Lower leg skin (tissue), 4 donors: Measurements from ENCODE around the gene VPS18. TPM values are rescaled to one million over a fixed set of nuclear protein-coding genes. Genes with fewer than 3 reads are reported as not detected.

ENCODE experiments used
- DNase-seq, 2 donors: peaks; one replicate each; pipeline ENCODE4 v3.0.0-alpha.2; 2019; ENCODE audit warnings: low spot score in 2 of 2
- H3K4me3 ChIP-seq: fragments of 200-600 bp; sonication (generic); 2 replicates; pipeline ENCODE4 v1.5.1; 2017; ENCODE audit warnings: mild to moderate bottlenecking, low read depth; ENCODE audit not compliant: poor library complexity, severe bottlenecking
- POLR2A ChIP-seq, 2 donors: fragments of 450-650 bp; IDR thresholded peaks; one replicate each; pipeline ENCODE4 v1.6.1; 2016 to 2017; ENCODE audit warnings: antibody characterized with exemption in 2 of 2, mild to moderate bottlenecking in 1 of 2, moderate library complexity in 1 of 2
- WGBS, 2 donors: methylation state at CpG; one replicate each; pipeline ENCODE4 v1.1.5; 2018; 5-methylcytosine and 5-hydroxymethylcytosine counted together
- intact Hi-C: fragments of 100-400 bp; cut with DNase I; formaldehyde crosslinking; loops from one replicate; pipeline ENCODE4 v1.15.0; 2023; ENCODE audit warnings: low total_unique reads
- total RNA-seq, 4 donors: library from RNA; depleted of rRNA; stranded (reverse); fragments of >200 nt; gene quantifications; one replicate each; pipeline ENCODE4 v1.1.0, GENCODE V29; 2016
- TF ChIP-seq, protein P1 (sequence below), 3 donors: fragments of 450-650 bp; IDR thresholded peaks; one replicate each; pipeline ENCODE4 v1.5.1; 2016; ENCODE audit warnings: antibody characterized with exemption in 3 of 3, mild to moderate bottlenecking in 3 of 3, moderate library complexity in 2 of 3

VPS18 gene
- total RNA-seq, 4 donors from 2014 or later, result 15.4 to 29.9 (median 25.7) TPM

DNA sequence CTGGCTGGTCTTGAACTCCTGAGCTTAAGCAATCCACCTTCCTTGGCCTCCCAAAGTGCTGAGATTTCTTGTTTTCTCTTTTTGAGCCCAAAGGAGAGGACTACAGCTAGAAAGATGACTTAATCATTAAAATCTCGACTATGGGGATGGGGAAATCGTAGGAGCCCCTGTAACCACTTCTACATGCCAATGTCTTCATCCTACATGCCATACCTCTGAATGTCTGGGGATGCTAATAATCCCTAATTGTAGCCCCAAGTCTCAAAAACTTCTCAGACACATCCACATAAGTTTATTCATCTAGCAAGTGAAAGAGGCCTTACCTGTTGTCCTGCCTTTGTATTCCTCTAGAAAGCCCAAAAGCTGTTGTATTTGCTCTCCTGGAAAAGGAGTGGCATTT lies 16.6 kb upstream of the VPS18 start:
- H3K4me3 ChIP-seq, result no peak overlapping the region
- no peak for DNase-seq
- TF ChIP-seq, protein P1, sequence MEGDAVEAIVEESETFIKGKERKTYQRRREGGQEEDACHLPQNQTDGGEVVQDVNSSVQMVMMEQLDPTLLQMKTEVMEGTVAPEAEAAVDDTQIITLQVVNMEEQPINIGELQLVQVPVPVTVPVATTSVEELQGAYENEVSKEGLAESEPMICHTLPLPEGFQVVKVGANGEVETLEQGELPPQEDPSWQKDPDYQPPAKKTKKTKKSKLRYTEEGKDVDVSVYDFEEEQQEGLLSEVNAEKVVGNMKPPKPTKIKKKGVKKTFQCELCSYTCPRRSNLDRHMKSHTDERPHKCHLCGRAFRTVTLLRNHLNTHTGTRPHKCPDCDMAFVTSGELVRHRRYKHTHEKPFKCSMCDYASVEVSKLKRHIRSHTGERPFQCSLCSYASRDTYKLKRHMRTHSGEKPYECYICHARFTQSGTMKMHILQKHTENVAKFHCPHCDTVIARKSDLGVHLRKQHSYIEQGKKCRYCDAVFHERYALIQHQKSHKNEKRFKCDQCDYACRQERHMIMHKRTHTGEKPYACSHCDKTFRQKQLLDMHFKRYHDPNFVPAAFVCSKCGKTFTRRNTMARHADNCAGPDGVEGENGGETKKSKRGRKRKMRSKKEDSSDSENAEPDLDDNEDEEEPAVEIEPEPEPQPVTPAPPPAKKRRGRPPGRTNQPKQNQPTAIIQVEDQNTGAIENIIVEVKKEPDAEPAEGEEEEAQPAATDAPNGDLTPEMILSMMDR (IDR thresholded peaks at IDR 0.05), result no peak
- no peak for TF ChIP-seq POLR2A (IDR thresholded peaks at IDR 0.05)
- 59 to 66% methylated on average over 2 of the region's 2 CpGs for WGBS, 2 donors
- intact Hi-C loops, result loop anchor here (5.0 kb wide), 1 partner anchor 960 kb away; no protein-coding TSS in a partner anchor

DNA sequence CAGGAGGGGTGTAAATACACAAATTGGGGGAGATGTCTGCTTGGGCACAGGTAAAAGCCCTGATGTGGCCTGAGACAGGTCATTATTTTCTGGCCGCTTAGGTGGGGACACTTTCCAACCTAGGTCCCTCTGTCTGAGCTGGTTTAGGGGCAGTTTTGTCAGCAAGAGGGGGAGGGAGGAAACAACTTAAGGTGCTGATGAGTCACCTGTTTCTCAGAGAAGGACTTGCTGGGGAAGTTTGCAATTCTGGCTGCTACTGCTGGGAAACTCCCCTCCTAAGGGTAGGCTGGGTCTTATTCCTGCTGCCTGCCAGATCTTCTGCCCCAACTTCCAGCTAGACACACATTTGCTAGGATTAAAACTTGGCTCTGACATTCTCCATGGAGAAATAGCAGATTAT lies 15.5 kb upstream of the VPS18 start:
- intact Hi-C loops, result loop anchor here (5.0 kb wide), 1 partner anchor 961 kb away; no protein-coding TSS in a partner anchor
- no peak overlapping the region for H3K4me3 ChIP-seq
- DNase-seq, result no peak
- TF ChIP-seq, protein P1 (IDR thresholded peaks at IDR 0.05), result no peak
- TF ChIP-seq POLR2A (IDR thresholded peaks at IDR 0.05), result no peak
- WGBS, 2 donors, result 46 to 53% methylated on average over 1 of the region's 1 CpG

DNA sequence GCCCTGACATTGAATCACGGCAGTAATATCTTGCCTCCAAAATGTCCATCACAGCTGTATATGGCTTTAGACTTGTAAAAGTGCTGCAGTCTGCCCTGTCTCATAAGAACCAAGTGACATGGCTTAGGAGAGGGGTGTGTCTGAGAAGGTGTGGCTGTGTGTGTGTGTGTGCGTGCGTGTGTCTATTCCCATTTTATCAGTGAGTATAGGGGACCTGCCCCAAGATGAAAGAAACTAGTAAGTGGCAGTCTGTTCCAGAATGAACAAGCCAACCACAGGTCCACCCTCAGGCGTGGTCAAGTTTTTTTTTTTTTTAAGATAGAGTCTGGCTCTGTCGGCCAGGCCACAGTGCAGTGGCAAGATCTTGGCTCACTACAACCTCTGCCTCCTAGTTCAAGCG lies 14.6 kb upstream of the VPS18 start:
- no peak overlapping the region for H3K4me3 ChIP-seq
- 60 to 64% methylated on average over 6 of the region's 6 CpGs for WGBS, 2 donors
- DNase-seq, result no peak
- intact Hi-C loops, result loop anchor here (5.0 kb wide), 1 partner anchor 962 kb away; no protein-coding TSS in a partner anchor
- TF ChIP-seq POLR2A (IDR thresholded peaks at IDR 0.05), result no peak
- TF ChIP-seq, protein P1 (IDR thresholded peaks at IDR 0.05), result no peak

DNA sequence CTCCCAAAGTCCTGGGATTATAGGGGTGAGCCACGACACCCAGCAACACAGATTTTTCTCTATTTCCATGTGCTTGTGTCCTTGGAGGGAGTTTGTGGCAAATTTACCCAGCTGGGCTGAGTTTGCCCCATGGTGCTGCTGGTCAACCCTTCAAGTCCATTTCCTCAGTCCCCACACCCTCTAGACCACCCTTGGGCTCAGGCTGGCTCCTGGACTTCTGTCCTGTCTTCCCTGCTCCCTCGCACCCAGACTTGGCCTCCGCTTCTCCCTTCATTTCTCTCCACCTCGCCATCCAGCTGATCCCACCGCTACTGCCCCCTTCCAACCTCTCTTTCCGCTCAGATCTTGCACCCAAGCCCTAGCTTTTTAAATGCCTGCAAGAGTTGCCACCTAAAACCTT lies 12.9 kb upstream of the VPS18 start:
- DNase-seq, result no peak
- 96 to 98% methylated on average over 6 of the region's 6 CpGs for WGBS, 2 donors
- TF ChIP-seq POLR2A (IDR thresholded peaks at IDR 0.05), result no peak
- TF ChIP-seq, protein P1 (IDR thresholded peaks at IDR 0.05), result no peak

DNA sequence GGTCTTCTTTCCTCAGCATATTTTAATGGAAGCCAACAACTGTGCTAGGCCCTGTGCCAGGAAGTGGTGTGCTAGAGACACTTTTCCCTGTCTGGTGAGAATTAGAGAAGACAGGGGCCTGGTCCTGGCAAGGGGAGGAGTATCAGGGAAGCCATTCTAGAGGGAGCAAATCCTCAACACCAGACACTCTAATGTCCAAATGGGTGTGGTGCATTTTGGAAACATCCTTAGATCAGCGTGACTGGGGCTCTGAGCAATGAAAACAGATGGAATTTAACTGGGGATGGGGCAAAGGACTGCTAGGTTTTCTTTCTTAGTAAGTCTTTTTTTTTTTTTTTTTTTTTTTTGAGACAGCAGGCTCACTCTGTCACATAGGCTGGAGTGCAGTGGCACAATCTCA lies 7.7 kb upstream of the VPS18 start:
- 44 to 61% methylated on average over 1 of the region's 1 CpG for WGBS, 2 donors
- intact Hi-C loops, result no loop called here
- DNase-seq, result no peak
- H3K4me3 ChIP-seq, result no peak overlapping the region
- no peak for TF ChIP-seq POLR2A (IDR thresholded peaks at IDR 0.05)
- TF ChIP-seq, protein P1 (IDR thresholded peaks at IDR 0.05), result no peak

More for the DNA sequence above, 12.9 kb upstream of the VPS18 start:
- intact Hi-C loops, result no loop called here
- H3K4me3 ChIP-seq, result no peak overlapping the region

DNA sequence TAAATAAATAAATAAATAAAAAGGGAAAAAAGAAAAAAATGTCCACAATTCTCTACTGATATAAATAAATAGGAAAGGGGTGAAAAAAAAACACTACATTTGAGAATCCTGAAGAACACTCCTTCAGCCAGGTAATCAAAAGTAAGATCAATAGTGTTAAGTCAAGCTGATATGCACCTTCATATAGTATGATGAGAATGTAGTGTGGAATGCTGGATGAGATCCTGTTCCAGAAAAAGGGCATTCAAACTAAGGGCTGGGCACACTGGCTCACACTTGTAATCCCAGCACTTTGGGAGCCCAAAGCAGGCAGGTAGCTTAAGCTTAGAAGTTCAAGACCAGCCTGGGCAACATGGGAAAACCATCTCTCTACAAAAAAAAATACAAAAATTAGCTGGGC lies 5.1 kb upstream of the VPS18 start:
- TF ChIP-seq, protein P1 (IDR thresholded peaks at IDR 0.05), result no peak
- no peak for TF ChIP-seq POLR2A (IDR thresholded peaks at IDR 0.05)
- DNase-seq, result no peak
- no peak overlapping the region for H3K4me3 ChIP-seq
- intact Hi-C loops, result no loop called here
